CD1c-positive myeloid dendritic cell (primary cell): ENCODE results near the gene FGF14.

Source experiments
- DNase-seq: peaks from one replicate; pipeline ENCODE4 v3.0.0-alpha.2; 2016; ENCODE audit errors: extremely low spot score

Gene FGF14

GRCh38 chr13:101728021-101728420 is 673.8 kb downstream of the FGF14 start:
- DNase-seq = no peak

DNA sequence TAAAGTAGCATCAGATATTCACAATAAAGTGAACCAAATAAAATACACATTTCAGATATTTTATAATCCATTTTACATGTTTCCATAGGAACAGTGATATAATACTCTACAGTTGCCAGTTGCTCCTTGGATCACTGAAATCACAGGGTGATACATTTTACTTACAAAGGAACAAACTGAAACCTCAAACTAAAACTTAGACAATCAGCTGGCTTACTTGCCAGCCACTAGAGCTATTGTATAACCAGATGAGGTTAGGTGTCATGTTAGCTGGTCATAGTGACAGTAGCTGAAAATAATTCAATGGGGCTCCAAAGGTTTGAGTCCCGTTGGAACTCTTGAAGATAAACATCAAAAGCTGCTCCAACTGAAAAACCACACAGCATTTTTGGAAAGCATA is 674.7 kb downstream of the FGF14 start:
- no peak for DNase-seq

- DNase-seq = no peak
Measured at GRCh38 chr13:101726681-101727080, 675.2 kb downstream of the FGF14 start.

DNA sequence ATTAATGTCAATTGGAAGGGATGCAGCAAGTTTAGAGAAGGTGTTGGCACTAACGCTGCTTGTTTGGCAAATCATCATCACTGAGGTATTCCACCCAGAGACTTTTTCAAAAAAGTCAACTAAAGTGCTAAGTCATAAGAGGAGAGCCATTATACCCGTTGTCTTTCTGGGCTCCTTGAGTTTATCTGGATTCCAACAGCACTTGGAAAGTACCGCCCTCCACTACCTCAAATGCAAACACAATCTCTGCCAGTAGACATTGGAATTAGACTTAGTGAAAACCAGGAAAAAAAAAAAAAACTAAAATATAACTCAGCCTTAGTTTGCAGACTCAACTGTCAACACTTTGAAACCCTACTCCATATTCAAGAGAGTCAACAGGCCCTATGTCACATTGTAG is 683.4 kb downstream of the FGF14 start:
- no peak for DNase-seq

- no peak for DNase-seq
Measured at GRCh38 chr13:101717353-101717752, 684.5 kb downstream of the FGF14 start.

DNA sequence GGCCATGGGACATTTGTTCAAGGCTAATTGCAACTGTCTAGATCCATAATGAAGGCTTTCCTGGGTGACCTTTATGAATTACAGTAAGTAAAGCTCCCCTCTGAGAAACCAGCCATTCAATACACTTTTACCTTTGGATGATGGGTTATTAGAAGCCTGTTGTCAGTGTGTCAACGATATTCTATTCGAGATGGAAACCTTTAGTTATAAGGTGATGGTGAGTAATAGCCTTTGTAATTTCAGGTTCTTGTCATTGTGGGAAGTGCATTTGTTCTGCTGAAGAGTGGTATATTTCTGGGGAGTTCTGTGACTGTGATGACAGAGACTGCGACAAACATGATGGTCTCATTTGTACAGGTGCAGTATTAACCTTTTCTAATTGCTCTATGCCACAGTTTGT is 687.7 kb downstream of the FGF14 start:
- DNase-seq = no peak

DNA sequence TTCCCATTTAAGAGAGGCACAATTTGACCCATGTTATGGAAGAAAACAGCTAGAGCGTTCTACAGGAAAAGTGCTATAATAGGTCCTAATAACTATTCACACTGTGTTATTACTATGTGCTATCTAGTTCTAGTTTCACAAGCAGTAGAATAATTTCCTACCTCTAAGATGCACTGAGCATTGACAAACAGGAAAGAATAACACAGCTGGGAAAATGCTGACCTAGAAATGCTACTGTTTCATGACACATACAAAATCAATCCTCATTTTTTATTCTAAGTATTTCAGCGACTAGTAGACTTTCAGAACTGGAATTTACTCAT is 689.9 kb downstream of the FGF14 start:
- no peak for DNase-seq

DNA sequence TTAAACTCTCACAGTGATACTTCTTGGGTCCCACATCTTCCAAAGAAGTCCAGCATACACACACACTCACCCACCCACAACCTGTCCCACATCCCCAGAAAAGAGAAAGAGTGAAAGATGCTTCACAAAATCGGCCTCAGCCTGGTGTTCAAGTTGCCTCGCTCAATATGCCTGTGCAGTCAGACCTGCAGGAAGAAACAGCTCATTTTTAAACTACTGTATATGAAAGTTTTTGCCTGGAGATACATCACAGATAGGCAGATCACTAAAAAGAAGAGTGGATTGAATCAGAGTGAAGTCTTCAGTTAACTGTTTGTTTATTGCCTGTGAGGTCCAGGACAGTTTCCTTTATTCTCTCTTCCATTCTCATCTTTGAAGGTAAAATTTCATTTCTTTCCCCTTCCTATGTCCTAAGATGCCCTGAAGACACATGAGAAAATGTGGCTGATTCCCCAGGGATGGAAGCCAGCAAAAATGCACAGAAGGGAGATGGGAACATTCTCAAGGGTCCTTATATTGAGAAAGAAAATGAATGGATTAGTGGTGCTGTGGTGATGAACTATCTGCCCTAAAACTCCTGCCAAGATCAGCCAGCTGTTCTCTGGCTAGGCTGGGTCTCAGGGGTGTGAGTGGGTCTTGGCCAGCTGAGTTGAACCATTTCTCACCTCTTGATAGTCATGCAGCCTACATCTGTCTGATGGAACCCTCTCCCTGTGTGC is 690.4 kb downstream of the FGF14 start:
- no peak for DNase-seq

- no peak for DNase-seq
Measured at GRCh38 chr13:101709952-101710351, 691.9 kb downstream of the FGF14 start.

DNA sequence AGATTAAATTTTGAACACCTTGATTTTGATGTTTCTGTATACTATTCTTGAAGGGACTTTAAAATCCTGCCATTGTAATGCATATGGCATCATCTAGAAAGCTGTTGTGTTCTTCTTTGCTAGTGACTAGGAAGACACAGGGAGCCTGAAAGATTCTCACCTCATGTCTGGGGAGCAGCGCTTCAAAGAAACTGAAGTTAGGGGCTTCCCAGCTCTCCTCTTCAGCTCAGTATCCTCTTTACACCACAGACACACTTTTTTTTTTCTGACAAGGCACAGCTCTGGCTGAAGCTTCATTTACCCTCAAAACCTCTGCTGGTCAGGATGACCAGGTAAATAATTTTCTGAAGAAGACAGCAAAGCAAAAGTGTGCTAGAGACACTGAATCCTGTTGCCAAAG is 693.7 kb downstream of the FGF14 start:
- no peak for DNase-seq

DNA sequence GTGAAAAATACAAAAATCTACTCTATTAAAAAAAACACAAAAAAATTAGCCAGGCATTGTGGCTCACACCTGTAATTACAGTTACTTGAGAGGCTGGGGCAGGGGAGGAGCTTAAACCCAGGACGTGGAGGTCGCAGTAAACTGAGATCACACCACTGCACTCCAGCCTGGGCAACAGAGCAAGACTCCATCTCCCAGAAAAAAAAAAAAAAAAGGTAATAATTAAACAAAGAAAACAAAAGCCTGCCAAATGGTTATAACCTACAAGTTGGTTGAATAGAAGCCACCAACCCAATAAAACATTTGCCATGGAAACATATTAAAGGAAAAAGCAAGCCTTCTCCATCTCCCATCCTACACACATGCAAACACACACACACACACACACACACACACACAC is 694.2 kb downstream of the FGF14 start:
- no peak for DNase-seq

DNA sequence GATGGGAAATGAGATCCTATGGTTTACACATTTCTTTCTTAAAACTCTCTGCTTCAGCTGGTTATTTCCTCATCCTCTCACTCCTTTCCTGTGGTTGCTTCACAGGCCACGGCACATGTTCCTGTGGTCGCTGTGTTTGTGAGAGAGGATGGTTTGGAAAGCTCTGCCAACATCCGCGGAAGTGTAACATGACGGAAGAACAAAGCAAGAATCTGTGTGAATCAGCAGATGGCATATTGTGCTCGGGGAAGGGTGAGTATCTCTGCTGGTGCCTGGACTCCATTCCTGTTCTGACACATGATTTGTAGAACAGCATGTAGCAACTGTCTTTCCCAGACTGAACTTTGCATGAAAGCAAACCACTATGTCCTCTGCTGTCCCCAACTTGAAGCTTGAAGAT is 695.2 kb downstream of the FGF14 start:
- DNase-seq = no peak

DNA sequence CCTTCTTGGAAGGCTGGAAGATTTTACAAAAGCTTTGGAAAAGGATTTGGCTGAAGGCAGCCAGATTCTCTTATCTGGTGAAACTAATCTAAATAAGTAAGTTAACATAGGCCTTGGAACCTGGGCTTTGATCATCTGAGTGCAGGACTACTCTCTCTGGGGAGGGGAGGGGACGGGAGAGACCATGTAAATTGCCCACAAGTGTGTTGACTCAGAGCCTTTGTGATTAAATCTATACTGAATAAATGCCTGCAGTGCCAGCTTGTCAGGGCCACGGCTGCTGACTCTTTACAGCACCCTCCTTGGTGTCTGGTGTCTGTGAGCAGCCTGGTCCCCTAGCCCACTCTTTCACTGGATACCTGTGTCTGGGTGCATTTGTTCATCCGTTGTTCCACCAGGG is 698.0 kb downstream of the FGF14 start:
- no peak for DNase-seq

GRCh38 chr13:101703081-101703480 is 698.8 kb downstream of the FGF14 start:
- no peak for DNase-seq

- no peak for DNase-seq
Measured at GRCh38 chr13:101700598-101700997, 701.2 kb downstream of the FGF14 start.

- no peak for DNase-seq
Measured at GRCh38 chr13:101698400-101698799, 703.4 kb downstream of the FGF14 start.

GRCh38 chr13:101697745-101698144 is 704.1 kb downstream of the FGF14 start:
- no peak for DNase-seq

DNA sequence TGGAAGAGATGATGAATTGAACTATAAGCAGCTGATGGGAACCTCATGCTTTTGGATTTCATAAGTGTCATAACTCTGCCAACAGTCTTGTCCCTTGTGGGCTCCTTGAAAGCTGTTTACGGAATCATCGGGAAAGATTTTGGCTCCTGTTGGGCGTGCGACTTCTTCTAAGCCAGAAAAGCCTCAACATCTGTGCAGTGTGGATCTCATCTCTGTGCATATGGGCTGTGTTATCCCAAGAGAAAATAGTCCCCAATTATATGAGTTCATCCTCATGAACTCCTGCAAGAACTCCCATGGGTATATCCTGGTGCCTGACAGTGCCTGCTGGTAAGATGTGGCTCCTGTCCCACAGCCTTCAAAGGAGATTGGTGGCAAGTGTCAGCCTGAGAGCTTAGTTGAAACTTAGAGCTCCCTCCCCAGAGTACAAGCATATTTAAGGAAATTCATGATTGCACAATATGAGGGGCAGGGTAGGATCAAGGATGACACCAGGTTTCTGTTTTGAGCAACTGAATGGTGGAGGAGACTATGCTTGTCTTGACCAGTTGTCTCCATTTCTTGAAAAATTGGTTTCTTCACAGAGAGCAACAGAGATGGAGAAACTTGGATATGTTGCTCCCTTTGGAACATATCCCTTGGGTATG is 705.9 kb downstream of the FGF14 start:
- DNase-seq = no peak

GRCh38 chr13:101691341-101691860 is 710.4 kb downstream of the FGF14 start:
- DNase-seq = no peak

DNA sequence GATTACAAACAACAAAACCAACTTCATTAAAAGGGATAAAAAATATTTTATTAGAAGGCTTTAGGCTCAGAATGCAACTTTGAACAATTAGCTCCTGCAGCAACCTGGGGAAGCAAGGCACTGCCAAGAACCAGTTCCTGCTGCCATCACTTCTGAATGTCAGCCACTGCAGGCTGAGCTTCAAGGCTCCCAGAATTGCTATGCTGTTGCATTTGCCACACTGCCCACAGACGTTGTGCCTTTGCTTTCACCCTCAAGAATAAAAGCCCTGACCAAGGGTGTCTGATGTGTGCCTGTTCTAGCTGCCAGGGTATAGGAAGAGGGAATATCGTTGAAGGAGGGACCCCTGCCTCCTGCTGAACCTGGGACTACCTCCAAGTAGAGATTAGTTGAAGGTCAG is 711.0 kb downstream of the FGF14 start:
- no peak for DNase-seq

GRCh38 chr13:101686003-101686402 is 715.8 kb downstream of the FGF14 start:
- no peak for DNase-seq

- DNase-seq = no peak
Measured at GRCh38 chr13:101681834-101682233, 720.0 kb downstream of the FGF14 start.

- no peak for DNase-seq
Measured at GRCh38 chr13:101673360-101674105, 728.3 kb downstream of the FGF14 start.
